Fibroblast of the aortic adventitia (primary cell): ENCODE data around the gene DPP3. TPM values are rescaled to one million over a fixed set of nuclear protein-coding genes. Genes with fewer than 3 reads are reported as not detected.

ENCODE experiments used
- DNase-seq: peaks from one replicate; pipeline ENCODE4 v3.0.0-alpha.2; 2010; ENCODE audit warnings: low read depth
- H3K4me3 ChIP-seq: 2 replicates; pipeline ENCODE4 v1.5.1; 2011; ENCODE audit warnings: low read depth, mild to moderate bottlenecking, control low read depth, low read length, moderate library complexity
- total RNA-seq: library from RNA; depleted of rRNA; stranded (reverse); fragments of >200 nt; gene quantifications from 2 replicates; pipeline ENCODE4 v1.2.3, GENCODE V29; 2012; ENCODE audit warnings: low replicate concordance
- TF ChIP-seq, protein P1 (sequence below): IDR thresholded peaks from 2 replicates; pipeline ENCODE4 v1.5.1; 2011; ENCODE audit warnings: mild to moderate bottlenecking, low read length, control low read depth, inconsistent platforms; ENCODE audit not compliant: insufficient read depth

DPP3 gene
- total RNA-seq, 1 donor, result 31.7 TPM

DNA sequence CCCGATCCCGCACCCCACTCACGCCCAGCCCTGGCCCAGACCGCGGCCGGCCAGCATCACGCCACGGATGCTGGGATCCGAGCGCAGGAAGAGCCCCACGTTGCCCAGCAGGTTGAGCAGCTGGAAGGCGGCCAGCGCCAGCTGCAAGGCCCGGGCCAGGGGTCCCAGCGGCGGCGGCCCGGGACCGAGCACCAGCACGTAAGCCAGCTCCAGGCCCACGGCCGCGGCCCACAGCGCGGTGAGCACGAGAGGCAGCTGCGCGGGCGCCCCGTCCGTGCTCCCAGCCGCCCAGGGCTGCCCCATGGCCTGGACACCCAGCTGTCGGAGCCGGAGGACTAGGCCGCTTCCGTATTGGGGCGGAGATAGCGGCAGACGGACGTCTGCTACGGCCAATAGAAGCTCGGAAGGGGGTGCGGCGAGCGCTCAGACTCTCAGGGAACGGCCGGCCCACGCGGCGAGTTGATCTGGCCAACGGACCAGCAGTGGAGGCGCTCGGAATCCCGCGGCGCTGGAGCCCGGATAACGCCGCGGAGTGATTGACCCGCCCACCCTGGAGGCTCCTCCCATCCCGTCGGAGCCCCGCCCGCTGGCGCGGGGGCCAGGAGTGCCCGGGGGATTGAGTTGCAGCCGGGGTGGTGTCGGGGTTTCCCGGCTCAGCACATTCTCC is 65.6 kb downstream of the DPP3 start, which contains the start of gene ZDHHC24:
ZDHHC24 (minus strand) TSS at position 348 of the 667 bp plus-strand sequence; CDS start at position 303, 45 bp downstream.
- DNase-seq, result peak; percentile 96
- peak within 1 kb of the TSS; percentile 78 for H3K4me3 ChIP-seq
- TF ChIP-seq, protein P1, sequence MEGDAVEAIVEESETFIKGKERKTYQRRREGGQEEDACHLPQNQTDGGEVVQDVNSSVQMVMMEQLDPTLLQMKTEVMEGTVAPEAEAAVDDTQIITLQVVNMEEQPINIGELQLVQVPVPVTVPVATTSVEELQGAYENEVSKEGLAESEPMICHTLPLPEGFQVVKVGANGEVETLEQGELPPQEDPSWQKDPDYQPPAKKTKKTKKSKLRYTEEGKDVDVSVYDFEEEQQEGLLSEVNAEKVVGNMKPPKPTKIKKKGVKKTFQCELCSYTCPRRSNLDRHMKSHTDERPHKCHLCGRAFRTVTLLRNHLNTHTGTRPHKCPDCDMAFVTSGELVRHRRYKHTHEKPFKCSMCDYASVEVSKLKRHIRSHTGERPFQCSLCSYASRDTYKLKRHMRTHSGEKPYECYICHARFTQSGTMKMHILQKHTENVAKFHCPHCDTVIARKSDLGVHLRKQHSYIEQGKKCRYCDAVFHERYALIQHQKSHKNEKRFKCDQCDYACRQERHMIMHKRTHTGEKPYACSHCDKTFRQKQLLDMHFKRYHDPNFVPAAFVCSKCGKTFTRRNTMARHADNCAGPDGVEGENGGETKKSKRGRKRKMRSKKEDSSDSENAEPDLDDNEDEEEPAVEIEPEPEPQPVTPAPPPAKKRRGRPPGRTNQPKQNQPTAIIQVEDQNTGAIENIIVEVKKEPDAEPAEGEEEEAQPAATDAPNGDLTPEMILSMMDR, result no peak

DNA sequence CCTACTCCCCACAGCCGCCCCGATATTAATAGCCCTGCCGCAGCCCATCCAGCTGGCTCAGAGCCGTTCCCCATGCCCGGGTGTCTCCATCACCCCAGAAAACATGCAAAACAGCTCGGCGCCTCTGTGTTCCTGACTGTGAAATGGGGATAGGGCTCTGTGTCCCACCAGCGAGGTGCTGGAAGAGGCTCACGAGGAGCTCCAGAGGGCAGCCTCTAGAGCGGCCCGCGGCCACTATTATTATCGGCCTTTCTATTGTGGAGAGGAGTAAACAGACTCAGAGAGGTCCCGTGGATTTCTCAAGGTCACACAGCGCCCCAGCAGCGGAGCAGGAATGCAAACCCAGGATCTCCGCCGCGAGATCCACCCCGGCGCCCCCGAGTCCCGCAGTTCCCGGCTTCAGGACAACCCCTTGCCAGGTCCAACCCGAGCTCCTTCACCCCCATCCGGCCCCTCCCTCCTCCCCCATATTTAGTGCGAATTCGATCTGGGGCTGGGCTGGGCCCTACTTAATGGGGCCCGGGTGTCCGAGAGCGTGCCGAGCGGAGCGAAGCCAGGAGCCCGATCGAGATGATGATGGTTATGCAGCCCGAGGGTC is 66.2 kb downstream of the DPP3 start, which contains the start of gene ACTN3:
ACTN3 (plus strand) TSS at position 536 of the 598 bp plus-strand sequence; CDS start at position 571, 35 bp downstream.
- DNase-seq, result peak; percentile 6
- peak within 1 kb of the TSS; percentile 78 for H3K4me3 ChIP-seq
- TF ChIP-seq, protein P1, result no peak

DNA sequence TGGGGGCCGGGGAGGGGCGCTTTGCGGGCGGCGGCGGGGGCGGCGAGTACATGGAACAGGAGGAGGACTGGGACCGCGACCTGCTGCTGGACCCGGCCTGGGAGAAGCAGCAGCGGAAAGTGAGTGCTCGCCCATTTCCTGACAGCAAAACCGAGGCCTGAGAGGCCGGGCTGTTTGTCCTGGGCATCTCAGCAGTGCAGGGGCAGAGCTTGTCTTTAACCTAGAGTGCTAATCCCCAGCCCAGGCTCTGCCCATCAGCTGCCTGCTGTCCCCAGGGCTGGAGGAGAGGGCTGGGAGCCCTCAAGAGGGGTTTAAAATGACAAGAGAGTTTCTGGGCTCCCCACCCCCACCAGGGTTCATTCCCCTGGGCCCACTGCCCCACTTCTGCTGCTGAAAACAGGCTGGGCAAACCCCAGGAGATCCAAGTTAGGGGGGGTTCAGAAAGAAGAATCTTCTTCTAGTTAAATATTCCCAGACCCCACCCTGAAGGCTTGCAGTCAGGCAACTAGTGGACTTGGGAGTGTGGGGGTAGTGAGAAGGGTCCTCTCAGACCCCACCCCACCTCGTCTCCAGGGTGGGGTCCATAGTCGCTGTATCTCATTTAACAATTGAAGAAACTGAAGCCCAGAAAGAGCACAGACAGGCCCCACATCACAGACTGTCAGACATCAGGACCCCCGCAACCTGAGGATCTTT is 66.9 kb downstream of the DPP3 start:
- no peak overlapping the region for H3K4me3 ChIP-seq
- TF ChIP-seq, protein P1, result no peak
- no peak for DNase-seq

DNA sequence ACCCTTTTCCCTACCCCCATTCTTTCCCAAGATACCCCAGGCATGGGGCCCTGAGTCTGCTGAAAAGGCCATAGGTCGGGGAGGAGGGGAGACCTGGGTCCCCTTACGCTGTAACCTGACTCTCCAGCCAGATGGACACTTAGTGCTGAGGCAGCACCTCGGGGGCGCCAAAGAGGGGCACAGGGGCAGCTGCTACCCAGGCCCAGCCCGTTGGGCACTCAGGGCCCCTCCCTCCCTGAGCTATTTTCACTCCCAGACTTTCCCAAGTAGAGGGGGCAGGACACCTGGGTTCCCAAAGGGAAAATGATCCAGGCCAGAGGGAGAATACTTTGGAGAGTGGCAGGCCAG is 67.4 kb downstream of the DPP3 start:
- no peak overlapping the region for H3K4me3 ChIP-seq
- DNase-seq, result no peak
- TF ChIP-seq, protein P1, result no peak

DNA sequence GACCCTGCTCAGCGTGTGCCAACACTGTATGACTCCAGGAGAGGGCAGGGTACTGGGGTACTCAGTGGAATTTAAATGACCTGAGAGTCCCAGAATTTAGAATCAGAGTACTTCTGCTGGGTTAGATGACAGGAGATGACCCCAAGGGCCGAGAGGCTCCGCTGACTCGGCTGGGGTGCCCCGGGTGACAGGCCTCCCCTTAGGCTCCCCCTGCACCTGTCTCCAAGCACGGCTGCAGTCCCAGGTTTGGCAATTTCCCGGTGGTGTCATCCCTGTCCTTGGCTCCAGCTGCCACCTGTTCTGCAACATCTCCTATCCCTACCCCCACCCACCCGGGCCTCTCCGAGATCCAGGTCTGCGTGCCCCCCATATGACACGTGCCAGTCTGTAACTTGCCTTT is 67.8 kb downstream of the DPP3 start:
- TF ChIP-seq, protein P1, result no peak
- no peak for DNase-seq
- H3K4me3 ChIP-seq, result no peak overlapping the region

DNA sequence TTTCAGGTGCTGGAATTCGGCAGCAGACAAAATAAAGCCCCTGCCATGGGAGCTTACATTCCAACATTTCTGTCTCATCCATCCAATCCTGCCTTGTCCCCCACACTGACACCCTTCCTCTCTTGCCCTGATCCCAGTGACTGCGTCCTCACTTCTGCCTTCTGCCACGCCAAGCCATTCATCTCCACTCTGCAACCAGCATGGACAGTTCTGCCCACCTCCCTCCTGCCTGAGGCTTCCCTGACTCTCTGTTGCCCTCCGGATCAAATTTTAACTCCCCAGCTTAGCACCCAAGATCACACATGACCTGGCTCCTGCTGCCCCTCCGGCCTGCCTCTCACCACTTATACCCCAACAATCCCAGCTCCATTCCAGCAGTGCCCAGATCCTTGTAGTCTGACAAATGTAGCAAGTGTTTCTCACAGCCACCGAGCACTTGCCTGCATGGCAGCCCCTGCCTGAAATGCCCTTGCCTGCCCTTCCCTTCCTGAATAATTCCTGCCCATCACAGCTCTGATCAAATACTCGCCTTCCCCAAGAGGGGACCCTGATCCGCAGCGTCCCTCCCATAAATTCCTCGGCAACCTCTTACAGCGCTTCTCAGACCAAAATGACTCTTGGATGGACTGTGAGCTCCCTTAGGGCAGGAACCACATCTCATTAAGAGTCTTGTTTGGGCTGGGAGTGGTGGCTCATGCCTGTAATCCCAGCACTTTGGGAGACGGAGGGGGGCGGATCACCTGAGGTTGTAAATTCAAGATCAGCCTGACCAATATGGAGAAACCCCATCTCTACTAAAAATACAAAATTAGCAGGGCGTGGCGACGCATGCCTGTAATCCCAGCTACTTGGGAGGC is 68.8 kb downstream of the DPP3 start:
- TF ChIP-seq, protein P1, result no peak
- no peak overlapping the region for H3K4me3 ChIP-seq
- DNase-seq, result no peak
